D721Med (cell line): ENCODE data around the gene DDX56.

ENCODE experiments used
- DNase-seq: peaks from one replicate; pipeline ENCODE4 v3.0.0; 2011; ENCODE audit warnings: low spot score; ENCODE audit not compliant: insufficient read length
- FAIRE-seq: peaks from 2 replicates; lab custom pipeline; 2011; peaks lifted over from hg19 to GRCh38; lab: Jason Lieb, UNC
- TF ChIP-seq, protein P1 (sequence below): IDR thresholded peaks from 2 replicates; pipeline ENCODE4 v1.5.1; 2012; ENCODE audit warnings: mild to moderate bottlenecking, control low read depth; ENCODE audit not compliant: insufficient read depth; ENCODE audit errors: missing control alignments

DDX56 gene

GRCh38 chr7:44595934-44596635, 22.4 kb upstream of the DDX56 start:
- DNase-seq (no peak), FAIRE-seq (no peak)
- TF ChIP-seq, protein P1, sequence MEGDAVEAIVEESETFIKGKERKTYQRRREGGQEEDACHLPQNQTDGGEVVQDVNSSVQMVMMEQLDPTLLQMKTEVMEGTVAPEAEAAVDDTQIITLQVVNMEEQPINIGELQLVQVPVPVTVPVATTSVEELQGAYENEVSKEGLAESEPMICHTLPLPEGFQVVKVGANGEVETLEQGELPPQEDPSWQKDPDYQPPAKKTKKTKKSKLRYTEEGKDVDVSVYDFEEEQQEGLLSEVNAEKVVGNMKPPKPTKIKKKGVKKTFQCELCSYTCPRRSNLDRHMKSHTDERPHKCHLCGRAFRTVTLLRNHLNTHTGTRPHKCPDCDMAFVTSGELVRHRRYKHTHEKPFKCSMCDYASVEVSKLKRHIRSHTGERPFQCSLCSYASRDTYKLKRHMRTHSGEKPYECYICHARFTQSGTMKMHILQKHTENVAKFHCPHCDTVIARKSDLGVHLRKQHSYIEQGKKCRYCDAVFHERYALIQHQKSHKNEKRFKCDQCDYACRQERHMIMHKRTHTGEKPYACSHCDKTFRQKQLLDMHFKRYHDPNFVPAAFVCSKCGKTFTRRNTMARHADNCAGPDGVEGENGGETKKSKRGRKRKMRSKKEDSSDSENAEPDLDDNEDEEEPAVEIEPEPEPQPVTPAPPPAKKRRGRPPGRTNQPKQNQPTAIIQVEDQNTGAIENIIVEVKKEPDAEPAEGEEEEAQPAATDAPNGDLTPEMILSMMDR, result no peak

DNA sequence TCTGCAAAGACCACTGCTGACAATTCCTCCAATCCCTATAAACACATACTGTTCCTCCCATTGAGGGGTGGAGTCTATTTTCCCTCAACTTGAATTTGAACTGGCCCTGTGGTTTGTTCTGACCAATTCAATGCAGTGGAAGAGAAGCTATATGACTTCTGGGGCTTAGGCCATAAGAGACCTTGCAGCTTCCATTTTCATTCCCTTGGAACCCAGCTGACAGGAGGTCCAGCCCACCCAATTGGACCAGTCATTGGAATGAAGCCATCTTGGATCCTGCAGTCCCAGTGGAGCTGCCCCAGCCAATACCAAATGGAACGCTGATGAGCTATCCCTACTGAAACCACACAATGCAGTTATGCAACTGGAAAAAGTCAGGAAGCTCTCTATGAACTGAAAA, 17.2 kb upstream of the DDX56 start:
- no peak for DNase-seq
- TF ChIP-seq, protein P1, result no peak
- FAIRE-seq, result no peak

- TF ChIP-seq, protein P1, result peak; percentile 66
- FAIRE-seq (no peak), DNase-seq (no peak)
Measured at GRCh38 chr7:44587843-44588711, 14.4 kb upstream of the DDX56 start.

GRCh38 chr7:44583146-44583865, 9.6 kb upstream of the DDX56 start:
- no peak for DNase-seq

GRCh38 chr7:44581879-44582603, 8.3 kb upstream of the DDX56 start, which contains the start of gene TMED4:
TMED4 (minus strand) TSS chr7:44582231; CDS start chr7:44582206, 25 bp downstream.
- FAIRE-seq (no peak), DNase-seq (peak; percentile 98)
- TF ChIP-seq, protein P1, result no peak

More at GRCh38 chr7:44583146-44583865, 9.6 kb upstream of the DDX56 start:
- no peak for FAIRE-seq
- TF ChIP-seq, protein P1, result no peak
